GM19397 (cell line): ENCODE data around the gene HS3ST6.
"Not testable (repeated sequence)": the region's sequence is repeated elsewhere in the genome, so short reads cannot be mapped to it uniquely, and the experiment has no call there.

Experiments
- ATAC-seq: cut with Tn5 transposase; IDR thresholded peaks from one replicate; pipeline ENCODE4 v1.9.1; 2021; ENCODE audit warnings: mild to moderate bottlenecking, moderate library complexity; ENCODE audit not compliant: unreplicated experiment

Gene HS3ST6

GRCh38 chr16:1918351-1919326 lies at the start of gene HS3ST6:
Gene HS3ST6 (minus strand): TSS chr16:1918415. CDS start chr16:1918323, 92 bp downstream.
- ATAC-seq, result no peak

GRCh38 chr16:1966460-1966859 lies 48.2 kb upstream of the HS3ST6 start, which contains the start of gene RNF151:
Gene RNF151 (plus strand): TSS chr16:1966856. CDS start chr16:1966882, 26 bp downstream.
- ATAC-seq, result no peak

DNA sequence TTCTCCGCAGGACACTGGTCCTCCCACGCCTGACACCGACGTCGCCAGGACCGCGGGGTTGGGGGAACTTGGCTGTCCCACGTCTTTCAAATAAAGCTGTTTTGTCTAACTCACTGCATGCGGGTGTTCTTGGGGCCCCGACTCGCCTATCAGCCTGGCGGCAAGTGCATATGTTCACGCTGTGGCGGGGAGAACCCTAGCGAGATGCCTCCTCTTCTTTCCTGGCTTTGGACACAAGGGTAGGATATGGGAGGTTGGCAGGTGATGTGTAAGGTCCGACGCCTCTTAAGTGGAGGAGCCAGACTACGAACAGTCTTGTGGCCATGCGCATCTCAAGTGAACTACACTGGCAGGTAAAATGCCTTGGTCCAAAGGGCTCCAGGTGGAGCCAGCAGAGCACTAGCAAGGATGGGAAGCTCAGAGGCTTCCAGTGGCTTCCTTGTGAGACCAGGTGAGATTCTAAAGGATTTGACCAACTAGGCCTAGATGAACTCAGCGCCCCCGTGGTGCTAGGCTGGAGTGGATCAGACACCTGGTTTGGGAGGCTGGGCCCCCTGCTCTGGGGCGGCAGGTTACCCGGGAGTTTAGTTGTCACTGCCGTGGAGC lies 47.3 kb upstream of the HS3ST6 start:
- ATAC-seq, result no peak

GRCh38 chr16:1964506-1965395 lies 46.5 kb upstream of the HS3ST6 start, which contains the start of gene RPS2:
Gene RPS2 (minus strand): TSS chr16:1964826. CDS start chr16:1964625, 201 bp downstream.
- ATAC-seq, result peak; percentile 81

DNA sequence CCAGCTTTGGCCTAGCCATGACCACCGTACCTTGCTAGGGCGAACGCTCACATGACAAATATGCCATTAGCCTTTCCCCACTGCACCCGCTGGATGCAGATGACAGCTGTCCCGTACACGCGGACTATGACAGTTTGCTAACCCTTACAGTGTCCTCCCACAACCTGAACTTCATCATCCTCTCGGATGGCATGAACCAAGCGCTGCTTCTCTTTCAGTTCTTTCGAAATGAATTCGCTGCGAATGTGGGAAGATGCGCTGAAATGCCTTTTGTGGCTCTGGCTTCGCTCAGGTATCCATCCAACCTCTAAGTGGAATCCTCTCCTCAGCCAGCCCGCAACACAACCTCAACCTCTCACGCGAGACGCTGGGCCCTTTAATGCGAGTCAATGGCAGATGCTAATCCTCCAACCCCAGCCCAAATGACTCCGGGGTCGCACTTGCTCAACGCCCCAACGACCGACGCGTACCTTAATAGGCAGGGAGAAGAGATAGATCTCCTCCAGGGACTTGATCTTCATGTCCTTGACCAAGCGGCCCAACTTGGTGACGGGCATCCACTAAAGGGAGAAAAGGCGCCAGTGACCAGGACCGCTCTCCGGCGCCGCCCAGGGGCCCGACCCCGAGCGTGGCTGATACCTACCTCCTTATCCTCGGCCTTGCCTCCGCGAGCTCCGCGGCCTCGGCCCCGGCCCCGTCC lies 45.7 kb upstream of the HS3ST6 start:
- ATAC-seq, result peak; percentile 11

DNA sequence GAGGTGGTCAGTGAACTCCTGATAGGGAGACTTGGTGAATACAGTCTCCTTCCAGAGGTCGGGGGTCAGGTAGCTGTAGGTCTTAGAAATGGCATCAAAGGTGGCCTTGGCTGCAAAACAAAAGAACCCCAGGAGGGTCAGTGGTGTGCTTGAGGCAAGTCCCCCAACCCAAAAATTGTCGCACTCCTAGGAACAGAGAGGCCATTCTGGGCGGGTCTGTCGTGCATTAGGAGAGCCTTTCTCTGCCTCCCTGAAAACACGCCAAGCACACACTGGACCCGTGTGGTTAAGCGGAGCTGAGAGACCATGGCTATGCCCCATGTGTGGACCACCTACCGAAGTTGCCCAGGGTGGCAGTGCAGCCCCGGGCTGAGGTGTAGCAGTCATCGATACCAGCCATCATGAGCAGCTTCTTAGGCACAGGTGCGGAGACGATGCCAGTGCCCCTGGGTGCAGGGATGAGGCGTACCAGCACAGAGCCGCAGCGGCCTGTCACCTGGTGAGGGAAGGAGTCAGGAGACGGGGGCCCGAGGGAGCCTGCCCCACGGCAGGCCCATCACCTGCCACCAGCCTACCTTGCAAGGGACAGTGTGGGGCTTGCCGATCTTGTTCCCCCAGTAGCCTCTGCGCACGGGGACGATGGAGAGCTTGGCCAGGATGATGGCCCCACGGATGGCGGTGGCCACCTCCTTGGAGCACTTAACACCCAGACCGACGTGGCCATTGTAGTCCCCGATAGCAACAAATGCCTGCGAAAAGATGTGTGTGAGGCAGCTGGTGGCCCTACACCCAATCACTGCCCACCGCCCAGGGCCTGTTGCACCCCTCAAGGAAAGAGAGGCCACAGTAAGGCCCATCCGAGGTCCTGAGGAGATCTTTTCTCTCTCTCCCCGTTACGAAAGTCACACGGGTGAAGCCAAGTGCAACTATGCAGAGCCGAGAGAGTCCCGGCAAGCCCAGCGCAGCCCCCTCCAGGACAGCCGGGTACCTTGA lies 44.2 kb upstream of the HS3ST6 start:
- ATAC-seq, result not testable (repeated sequence)

GRCh38 chr16:1961651-1962067 lies 43.4 kb upstream of the HS3ST6 start:
- no peak for ATAC-seq

GRCh38 chr16:1960665-1961630 lies 42.7 kb upstream of the HS3ST6 start:
- ATAC-seq, result no peak

DNA sequence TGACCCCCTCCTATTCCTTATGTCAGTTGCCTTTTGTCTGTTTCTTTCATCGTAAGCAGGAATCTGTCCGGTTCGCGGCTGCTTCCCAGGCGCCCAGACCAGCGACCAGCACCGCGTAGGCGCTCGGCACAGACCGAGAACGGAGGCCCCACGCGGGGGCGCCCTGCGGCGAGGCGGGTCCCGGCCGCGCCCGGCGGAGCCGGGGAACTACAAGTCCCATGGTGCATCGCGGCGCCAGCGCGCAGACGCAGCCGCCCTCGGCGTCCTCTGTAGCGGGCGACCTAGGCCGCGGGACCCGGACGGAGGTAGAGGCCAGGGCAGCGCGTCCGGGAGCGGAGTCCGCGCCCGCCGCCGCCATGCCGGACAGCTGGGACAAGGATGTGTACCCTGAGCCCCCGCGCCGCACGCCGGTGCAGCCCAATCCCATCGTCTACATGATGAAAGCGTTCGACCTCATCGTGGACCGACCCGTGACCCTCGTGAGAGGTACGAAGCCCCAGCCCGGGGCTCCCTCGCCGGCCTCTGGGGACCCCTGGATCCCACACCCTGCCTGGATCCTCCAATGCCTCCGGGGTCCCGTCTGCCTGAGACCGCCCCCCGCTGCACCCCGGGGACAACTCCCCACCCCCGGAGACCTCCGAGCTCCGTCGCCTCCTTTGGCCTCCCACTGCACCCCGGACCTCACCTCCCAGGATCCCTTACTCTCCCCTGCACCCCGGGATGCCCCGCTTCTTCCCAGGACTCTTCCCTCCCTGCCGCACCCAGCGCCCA lies 41.2 kb upstream of the HS3ST6 start, which contains the start of gene NDUFB10:
Gene NDUFB10, plus strand, starts transcription at position 270 of the 771 bp plus-strand sequence. Its CDS starts 87 bp downstream, at position 357.
- ATAC-seq, result peak; percentile 82

GRCh38 chr16:1958715-1959268 lies 40.6 kb upstream of the HS3ST6 start:
- no peak for ATAC-seq

DNA sequence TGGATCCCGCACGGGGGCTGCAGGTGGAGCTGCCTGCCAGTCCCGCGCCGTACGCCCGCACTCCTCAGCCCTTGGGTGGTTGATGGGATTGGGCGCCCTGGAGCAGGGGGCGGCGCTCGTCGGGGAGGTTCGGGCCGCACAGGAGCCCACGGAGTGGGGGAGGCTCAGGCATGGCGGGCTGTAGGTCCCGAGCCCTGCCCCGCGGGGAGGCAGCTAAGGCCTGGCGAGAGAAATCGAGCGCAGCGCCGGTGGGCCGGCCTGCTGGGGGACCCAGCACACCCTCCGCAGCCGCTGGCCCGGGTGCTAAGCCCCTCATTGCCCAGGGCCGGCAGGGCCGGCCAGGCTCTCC lies 39.9 kb upstream of the HS3ST6 start:
- not testable (repeated sequence) for ATAC-seq

DNA sequence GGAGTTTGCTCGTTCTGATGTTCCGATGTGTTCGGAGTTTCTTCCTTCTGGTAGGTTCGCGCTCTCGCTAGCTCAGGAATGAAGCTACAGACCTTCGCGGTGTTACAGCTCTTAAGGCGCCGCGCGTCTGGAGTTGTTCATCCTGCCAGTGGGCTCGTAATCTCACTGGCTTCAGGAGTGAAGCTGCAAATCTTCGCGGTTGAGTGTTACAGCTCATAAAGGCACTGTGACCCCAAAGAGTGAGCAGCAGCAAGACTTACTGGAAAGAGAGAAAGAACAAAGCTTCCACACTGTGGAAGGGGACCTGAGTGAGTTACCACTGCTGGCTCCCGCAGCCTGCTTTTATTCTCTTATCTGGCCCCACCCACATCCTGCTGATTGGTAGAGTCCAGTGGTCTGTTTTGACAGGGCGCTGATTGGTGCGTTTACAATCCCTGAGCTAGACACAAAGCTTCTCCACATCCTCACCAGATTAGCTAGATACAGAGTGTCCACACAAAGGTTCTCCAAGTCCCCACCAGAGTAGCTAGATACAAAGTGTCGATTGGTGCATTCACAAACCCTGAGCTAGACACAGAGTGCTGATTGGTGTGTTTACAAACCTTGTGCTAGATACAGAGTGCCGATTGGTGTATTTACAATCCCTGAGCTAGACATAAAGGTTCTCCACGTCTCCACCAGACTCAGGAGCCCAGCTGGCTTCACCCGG lies 39.4 kb upstream of the HS3ST6 start:
- not testable (repeated sequence) for ATAC-seq

- ATAC-seq, result no peak
Observed at GRCh38 chr16:1953734-1954133, 35.5 kb upstream of the HS3ST6 start.

- no peak for ATAC-seq
Observed at GRCh38 chr16:1950559-1950958, 32.3 kb upstream of the HS3ST6 start.

DNA sequence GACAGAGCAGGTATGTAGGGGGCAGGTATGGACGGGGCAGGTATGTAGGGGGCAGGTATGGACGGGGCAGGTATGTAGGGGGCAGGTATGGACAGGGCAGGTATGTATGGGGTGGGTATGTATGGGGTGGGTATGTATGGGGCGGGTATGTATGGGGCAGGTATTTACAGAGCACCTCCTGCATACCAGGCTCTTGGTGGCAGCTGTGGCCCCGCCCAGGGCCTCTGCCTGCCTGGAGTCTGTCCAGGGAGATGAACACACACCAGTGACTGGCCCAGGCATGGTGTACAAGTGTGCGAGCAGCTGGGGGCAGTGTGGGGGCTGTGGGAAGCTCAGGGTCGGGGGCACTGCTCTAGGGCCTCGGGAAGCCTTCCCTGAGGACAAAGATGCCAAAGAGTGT lies 31.8 kb upstream of the HS3ST6 start:
- no peak for ATAC-seq

DNA sequence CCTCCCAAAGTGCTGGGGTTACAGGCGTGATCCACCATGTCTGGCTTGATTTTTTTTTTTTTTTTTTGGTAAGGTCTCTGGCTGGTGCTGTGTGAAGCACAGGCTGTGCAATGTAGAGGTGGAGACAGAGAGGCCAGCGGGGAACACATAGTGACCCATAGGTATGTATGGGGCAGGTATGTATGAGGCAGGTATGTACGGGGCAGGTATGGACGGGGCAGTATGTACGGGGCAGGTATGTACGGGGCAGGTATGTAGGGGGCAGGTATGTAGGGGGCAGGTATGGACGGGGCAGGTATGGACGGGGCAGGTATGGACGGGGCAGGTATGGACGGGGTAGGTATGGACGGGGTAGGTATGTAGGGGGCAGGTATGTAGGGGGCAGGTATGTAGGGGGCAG lies 31.3 kb upstream of the HS3ST6 start:
- ATAC-seq, result no peak
